GM18951 (cell line): Measurements from ENCODE around the gene PHLDA3.
"Not testable (repeated sequence)": the region's sequence is repeated elsewhere in the genome, so short reads cannot be mapped to it uniquely, and the experiment has no call there.

Experiments
- POLR2A ChIP-seq: IDR thresholded peaks from 4 replicates; pipeline ENCODE4 v1.6.1; 2011; ENCODE audit warnings: mild to moderate bottlenecking; ENCODE audit not compliant: insufficient read length, insufficient read depth; ENCODE audit errors: extremely low read depth
- in situ Hi-C: fragments of 300-500 bp; cut with MboI; formaldehyde crosslinking; loops from one replicate; pipeline ENCODE4 v1.12.0; 2022; ENCODE audit warnings: low sequenced_read_pairs, mixed read lengths, inconsistent platforms; ENCODE audit not compliant: unreplicated experiment

The PHLDA3 gene

DNA sequence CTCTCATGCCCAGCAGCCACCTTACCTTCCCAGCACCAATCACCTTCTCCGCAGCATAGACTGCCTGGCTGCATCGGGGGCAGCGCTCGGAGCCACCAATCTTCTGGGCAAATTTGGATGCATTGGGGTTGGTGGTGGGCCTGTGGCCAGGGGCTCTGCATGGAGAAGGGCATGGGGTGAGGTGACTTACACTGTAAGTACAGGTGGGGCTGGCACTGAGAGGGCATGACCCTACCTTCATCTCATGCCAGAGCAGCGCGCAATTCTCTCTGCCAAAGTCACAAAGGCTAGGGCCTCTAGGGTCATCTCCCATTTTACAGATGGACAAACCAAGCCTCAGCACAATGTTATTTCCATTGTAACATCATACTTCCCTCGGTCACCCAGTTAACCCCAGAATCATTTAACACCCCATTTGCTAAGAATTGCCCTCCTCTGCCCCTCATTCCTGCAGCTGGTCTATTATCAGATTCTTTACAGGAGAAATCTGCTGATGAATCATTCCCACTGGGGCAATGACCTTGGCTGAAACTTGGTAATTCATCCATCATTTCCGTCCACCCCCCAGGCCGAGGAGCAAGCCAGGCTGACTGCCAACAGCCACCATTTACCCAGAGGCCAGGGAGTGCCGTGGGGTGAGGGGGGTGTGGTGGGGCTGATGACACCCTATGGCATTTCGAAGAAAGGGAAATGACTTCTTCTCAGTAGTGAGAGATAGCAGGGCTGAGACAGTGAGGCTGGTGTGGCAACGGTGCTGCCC, 20.0 kb upstream of the PHLDA3 start:
- no peak for TF ChIP-seq POLR2A
- in situ Hi-C loops, result no loop called here

DNA sequence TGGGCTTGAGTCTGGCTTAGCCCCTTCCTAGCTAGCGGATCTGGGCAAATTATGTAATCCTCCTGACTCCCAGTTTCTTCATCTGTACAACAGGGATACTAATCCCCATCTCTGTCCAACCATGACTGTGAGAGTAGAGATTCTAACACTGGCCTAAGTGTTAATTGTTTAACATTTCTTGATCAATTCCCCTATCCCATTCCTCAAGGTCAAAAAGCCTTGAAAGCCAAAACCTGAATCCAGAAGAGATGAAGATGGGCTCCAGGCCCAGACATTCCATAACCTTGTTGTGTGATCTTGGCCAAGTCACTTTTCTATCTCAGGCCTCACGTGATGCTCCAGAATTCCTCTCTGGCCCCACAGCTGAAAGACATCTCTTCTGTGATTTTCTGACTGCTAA, 18.8 kb upstream of the PHLDA3 start:
- in situ Hi-C loops, result no loop called here
- TF ChIP-seq POLR2A, result no peak

DNA sequence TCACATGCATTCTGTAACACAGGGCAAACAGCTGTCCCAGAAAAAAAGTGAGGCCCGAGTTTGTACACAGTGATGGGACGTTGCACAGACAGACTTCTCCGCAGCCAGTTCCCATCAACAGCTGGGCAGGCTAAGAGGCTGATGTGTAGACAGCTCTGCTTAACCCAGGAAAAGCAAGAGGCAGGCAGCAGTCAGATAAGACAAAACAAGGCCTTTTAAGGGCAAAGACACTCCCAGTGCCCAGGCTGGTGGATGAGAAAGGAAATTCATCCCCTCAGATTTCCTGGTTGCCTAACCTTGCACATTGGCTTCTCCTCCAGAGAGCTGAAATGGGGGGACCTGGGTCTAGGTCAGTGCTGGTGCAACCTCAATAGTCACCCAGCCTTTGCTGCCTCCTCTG, 17.2 kb upstream of the PHLDA3 start:
- no peak for TF ChIP-seq POLR2A
- in situ Hi-C loops, result no loop called here

DNA sequence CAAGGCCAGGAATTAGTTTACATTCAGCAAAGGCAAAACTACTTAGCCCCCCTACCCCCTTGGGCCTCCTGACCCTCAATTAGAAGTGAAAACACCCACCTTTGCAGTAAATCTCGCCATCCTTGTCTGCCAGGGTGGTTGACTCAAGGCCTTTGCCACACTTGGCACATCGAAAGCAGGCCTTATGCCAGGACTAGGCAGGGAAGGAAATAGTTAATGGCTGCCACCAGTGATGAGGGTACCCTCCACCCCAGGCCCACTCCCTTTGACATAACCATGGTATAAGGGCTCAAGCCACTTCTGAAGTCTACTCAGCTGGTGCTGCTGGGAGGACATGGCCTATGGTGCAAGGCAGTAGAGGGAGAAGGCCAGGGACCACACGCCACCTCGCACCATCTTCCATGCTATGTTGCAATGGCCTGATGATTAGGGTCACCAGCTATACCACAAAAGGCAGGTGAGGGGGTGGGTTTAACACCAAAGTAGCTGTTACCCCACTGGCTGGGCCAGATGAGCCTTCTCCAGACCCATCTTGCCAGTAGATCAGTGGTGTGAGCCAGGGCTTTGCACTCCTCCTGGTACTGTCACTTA, 16.3 kb upstream of the PHLDA3 start:
- TF ChIP-seq POLR2A, result no peak
- in situ Hi-C loops, result no loop called here

DNA sequence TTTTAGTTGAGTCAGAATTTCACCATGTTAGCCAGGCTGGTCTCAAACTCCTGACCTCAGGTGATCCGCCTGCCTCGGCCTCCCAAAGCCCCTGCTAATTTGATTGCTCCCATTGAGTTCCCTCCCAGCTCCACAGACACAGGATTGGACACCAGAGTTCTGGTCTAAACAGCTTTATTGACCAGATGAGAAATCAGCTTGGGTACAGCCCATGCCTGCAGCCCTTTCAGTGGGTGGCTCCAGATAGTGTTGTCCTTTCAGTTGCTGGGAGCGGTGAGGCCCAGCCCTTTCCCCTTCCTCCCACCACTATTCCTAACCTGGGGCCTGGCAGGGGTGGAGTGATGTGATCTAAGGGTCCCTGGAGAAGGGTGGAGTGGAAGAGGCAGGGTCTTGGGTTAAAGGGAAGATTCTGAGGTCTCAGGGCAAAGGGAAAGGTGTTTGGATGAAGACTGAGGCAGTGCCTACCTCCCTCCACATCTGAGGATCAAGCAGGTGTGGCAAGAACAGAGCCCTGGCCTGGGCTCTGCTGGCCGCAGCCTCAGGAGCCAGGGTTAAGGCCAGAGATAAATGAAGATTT, 14.5 kb upstream of the PHLDA3 start:
- in situ Hi-C loops, result no loop called here

DNA sequence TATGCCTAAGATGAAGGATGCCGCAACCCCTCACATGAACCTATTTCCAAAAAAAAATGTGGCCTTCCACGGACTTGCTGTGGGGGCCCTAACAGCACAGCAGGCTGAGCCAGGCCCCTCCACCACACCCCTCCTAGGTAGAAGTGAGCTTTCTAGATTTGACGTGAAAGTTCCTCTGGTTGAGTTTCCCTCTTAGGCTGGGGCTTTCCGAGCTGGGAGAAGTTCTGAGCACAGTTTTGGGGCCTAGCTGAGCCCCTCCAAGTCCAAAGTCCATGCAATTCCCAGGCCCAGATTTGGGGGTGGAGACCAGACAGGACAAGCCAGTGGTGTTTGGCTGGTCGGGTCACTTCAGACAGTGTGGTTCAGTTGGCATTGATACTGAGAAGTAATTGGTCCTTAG, 13.8 kb upstream of the PHLDA3 start:
- no peak for TF ChIP-seq POLR2A
- in situ Hi-C loops, result no loop called here

More for the DNA sequence above, 14.5 kb upstream of the PHLDA3 start:
- TF ChIP-seq POLR2A, result no peak

DNA sequence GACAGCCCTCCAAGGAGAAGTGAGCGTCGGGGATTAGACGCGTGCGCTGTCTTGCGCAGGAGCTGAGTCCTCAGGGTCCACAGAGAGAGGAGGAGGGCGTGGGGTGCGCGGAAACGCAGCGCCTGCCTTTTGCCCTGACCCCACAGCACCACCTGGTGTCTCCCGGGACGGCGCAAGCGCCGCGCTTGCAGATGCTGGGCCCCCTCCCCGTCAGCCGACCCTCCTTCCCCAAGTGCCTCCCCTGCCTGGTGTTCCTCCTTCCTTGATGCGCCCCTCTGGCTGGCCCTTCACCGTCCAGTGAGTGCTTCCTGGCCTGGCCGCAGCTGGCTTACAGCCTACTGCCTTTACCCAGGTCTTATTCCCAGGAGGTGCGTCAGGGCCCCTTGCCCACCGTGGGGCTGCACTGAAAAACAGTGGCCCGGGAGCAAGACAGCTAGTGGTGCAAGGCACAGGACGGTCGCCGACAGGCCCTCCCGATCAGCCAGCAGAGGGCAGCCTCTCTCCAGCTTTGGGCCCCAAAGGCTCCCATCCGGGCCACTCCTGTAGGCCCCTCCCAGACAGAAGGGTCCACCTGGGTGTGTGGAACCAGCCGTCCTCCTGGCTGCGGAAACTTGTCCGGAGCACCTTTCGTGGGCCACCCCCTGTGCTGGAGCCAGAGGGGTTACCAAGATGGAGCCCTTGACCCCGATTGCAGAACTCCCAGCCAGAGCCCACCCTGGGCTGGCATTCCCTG, 12.9 kb upstream of the PHLDA3 start:
- TF ChIP-seq POLR2A, result no peak
- in situ Hi-C loops, result no loop called here

DNA sequence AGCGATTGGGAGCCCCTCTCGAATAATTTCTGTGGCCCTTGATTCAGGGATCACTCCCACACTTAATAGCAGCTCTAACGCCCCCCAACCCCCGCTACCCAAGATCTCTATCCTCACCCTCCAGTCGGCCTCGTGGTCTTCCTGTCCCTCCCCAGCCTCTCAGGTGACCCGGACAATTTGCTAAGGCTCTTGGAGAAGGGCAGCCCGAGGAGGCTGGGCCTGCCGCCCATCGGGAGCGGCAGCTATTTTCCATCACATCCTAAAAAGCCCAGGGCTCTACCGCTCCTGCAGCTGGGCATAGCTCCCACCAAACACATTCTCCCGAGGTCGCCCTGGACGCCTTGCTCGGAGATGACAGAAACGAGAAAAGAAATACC, 12.0 kb upstream of the PHLDA3 start:
- TF ChIP-seq POLR2A, result no peak
- in situ Hi-C loops, result no loop called here

DNA sequence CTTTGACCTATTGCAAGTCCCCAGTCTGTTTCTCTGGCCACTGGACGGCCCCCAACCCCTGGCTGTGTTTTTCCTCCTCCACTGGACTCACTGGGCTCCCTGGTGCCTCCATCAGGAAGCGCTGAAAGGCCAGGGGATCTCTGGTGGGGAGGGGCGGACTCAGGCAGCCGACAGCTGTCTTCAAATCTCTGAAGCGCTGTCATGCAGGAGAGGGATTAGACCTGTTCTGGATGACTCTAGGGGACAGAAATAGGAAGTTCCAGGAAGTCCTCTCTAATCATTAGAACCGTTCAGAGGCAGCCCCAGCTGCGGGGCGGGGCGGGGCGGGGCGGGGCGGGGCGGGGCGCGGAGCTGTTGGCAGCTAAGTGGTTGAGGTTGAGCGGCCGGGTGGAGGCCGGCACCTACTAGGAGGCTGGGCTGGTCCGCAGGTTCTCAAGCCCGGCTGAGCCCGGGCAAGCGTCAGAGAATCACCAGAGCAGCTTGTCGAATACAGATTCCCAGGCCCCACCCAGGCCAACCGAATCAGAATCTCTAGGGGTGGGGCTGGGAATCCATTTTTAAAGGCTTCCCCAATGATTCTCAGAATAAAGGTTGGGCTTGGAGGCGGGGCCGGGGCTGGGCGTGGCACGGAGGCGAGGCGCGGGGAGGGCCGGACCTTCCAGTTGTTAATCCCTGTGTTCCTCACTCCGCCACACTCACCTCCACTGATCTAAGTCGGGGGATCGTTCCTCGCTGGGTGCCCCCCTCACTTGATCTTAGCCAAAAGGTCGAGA, 11.4 kb upstream of the PHLDA3 start:
- in situ Hi-C loops, result no loop called here
- peak; percentile 52 for TF ChIP-seq POLR2A

DNA sequence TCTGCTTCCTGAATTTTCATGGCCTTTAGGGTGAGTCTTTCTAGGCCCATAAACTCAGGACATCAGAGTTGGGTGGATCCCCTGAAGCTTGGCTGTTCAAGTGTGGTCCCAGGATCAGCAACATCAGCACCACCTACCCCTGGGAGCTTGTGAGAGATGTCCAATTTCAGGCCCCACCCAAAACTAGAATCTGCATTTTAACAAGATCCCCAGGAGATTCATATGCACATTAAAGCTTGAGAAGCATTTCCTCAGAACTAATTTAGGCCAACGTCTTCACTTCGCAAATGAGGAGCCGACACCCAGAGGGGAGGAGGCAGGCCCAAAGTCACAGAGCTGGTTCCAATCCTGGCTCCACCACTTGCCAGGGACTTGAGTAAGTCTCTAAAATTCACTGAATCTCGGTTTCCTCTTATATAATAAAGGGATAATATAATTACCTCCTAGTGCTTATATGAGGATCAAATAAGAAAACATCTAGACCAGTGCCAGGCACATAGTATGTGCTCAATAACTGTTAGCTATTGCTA, 10.3 kb upstream of the PHLDA3 start:
- in situ Hi-C loops, result no loop called here
- TF ChIP-seq POLR2A, result no peak

DNA sequence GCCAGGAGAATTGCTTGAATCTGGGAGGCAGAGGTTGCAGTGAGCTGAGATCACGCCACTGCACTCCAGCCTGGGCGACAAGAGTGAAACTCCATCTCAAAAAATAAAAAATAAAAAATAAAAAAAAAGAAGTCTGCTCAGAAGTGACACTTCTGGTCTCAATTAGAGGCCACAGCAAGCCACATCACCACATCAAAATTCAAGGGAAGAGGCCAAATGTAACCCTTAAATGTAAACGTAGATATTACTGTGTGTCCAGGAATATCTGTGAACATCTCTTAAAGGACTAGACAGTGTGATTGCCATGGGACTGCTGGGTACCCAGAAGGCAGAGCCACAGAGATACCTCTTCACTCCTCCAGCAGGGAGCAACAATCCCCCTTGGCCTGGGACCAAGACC, 9.7 kb upstream of the PHLDA3 start:
- in situ Hi-C loops, result not testable (repeated sequence)

DNA sequence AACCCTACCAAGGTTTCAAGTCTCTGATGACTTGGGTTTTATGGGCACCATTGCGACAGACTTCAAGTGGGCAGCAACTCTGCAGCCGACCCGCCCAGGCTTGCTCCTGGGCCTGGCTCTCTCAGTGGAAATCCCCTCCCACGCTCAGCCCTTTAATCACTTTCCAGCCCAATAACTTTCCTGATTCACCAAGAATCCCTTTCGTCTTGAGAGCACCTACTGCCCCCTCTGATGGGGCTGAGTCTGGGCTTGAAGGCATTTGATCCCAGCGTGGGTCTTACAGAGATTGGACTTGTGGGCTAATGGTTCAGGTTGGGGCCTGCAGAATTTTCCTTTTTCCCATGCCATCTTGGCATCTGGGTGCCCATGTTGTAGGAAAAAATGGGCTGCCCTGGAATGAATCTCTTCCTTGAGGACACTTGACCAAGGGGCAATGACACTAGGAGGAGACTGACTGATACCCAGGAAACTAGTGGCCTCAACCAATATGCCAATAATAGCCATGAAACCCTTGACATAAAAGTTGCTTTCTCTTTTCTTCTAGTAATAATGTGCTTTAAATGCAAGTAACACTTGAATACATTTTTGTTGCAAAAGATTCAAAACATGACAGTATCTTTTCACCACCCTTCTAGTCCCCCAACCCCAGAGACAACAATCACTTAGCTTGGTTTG, 7.8 kb upstream of the PHLDA3 start:
- in situ Hi-C loops, result no loop called here
- no peak for TF ChIP-seq POLR2A

DNA sequence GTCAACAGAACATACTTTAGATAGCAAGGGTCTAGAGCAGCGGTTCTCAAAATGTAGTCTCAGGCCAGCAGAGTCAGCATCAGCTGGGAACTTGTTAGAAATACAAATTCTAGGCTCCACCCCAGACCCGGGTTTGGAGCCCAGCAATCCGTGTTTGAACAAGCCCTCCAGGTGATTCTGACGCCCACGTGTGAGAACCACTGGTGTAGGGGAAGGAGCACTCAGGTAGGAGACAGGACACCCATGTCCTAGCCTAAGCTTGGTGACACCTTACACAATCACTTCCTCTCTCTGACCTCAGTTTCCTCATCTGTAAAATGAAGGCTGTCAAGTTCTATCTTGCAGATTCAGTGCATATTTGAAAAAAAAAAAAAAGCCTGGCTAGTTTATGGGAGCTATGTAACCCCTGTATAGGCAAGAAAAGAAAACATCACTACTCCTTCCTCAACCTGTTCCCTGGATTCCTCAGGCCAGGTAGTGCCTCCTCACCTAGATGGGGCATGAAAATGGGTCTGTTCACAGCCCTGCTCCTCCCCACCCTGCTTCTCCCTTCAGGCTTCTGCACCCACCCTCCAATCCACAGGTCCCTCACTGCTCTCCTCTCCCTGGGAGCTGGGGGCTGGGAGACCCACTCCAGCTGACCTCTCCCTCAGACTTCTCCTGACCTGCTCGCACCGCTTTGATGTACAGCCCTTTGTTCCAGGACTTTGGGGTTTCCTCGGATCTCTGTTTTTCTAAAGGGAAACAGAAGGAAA, 7.1 kb upstream of the PHLDA3 start:
- TF ChIP-seq POLR2A, result no peak
- in situ Hi-C loops, result no loop called here
